Type B pancreatic cell (in vitro differentiated cells): Measurements from ENCODE around the gene PRTG. TPM values are rescaled to one million over a fixed set of nuclear protein-coding genes. Genes with fewer than 3 reads are reported as not detected.

Experiments
- DNase-seq: peaks from one replicate; pipeline ENCODE4 v3.0.0; 2021; ENCODE audit warnings: mixed read lengths; ENCODE audit not compliant: unreplicated experiment; ENCODE audit errors: extremely low spot score
- H3K27ac Mint-ChIP-seq: 2 replicates; pipeline ENCODE4 v1.8.0; 2021; ENCODE audit warnings: mild to moderate bottlenecking, mixed read lengths
- H3K27me3 Mint-ChIP-seq: 2 replicates; pipeline ENCODE4 v1.8.0; 2021; ENCODE audit warnings: mixed read lengths
- H3K36me3 Mint-ChIP-seq: 2 replicates; pipeline ENCODE4 v1.8.0; 2021; ENCODE audit warnings: mixed read lengths
- H3K4me1 Mint-ChIP-seq: one replicate; pipeline ENCODE4 v1.8.0; 2021; ENCODE audit warnings: mixed read lengths; ENCODE audit not compliant: unreplicated experiment
- H3K4me3 Mint-ChIP-seq: 2 replicates; pipeline ENCODE4 v1.8.0; 2021; ENCODE audit warnings: mild to moderate bottlenecking, mixed read lengths
- H3K9me3 Mint-ChIP-seq: 2 replicates; pipeline ENCODE4 v1.8.0; 2021; ENCODE audit warnings: mixed read lengths
- CTCF ChIP-seq: fragments of 200-600 bp; sonication (generic); conservative IDR thresholded peaks from 2 replicates; pipeline ENCODE4 v1.5.0; 2021; ENCODE audit warnings: antibody characterized with exemption, mild to moderate bottlenecking
- total RNA-seq: library from RNA; stranded (reverse); gene quantifications from 2 replicates; pipeline ENCODE4 v1.2.1, GENCODE V29; 2021; ENCODE audit warnings: low replicate concordance

The PRTG gene
- total RNA-seq, 1 donor from 2014 or later = 51.7 TPM

GRCh38 chr15:55683376-55683775 is 59.6 kb downstream of the PRTG start:
- Mint-ChIP-seq H3K27me3 (no peaks in the 10 kb centered on the region), H3K4me1 (peaks cover 23% of the 10 kb centered on the region), H3K27ac (no peak overlapping the region), H3K9me3 (no peaks in the 10 kb centered on the region), H3K4me3 (no peak overlapping the region), H3K36me3 (peaks cover 24% of the 10 kb centered on the region)
- no peak for TF ChIP-seq CTCF
- DNase-seq = no peak

- H3K9me3 Mint-ChIP-seq = no peaks in the 10 kb centered on the region
- DNase-seq = no peak
- no peak overlapping the region for H3K27ac Mint-ChIP-seq
- TF ChIP-seq CTCF = no peak
- H3K27me3 Mint-ChIP-seq = no peaks in the 10 kb centered on the region
- peaks cover 17% of the 10 kb centered on the region for H3K36me3 Mint-ChIP-seq
- peaks cover 17% of the 10 kb centered on the region for H3K4me1 Mint-ChIP-seq
- no peak overlapping the region for H3K4me3 Mint-ChIP-seq
Observed at GRCh38 chr15:55681631-55682030, 61.3 kb downstream of the PRTG start.

GRCh38 chr15:55676507-55676906 is 66.4 kb downstream of the PRTG start:
- Mint-ChIP-seq H3K4me3 (no peak overlapping the region), H3K9me3 (no peaks in the 10 kb centered on the region), H3K27ac (no peak overlapping the region), H3K4me1 (peaks cover 8% of the 10 kb centered on the region), H3K27me3 (no peaks in the 10 kb centered on the region), H3K36me3 (peaks cover 19% of the 10 kb centered on the region)
- DNase-seq = no peak
- no peak for TF ChIP-seq CTCF

GRCh38 chr15:55673287-55673686 is 69.7 kb downstream of the PRTG start:
- peaks cover 11% of the 10 kb centered on the region for H3K36me3 Mint-ChIP-seq
- TF ChIP-seq CTCF = no peak

GRCh38 chr15:55669270-55669669 is 73.7 kb downstream of the PRTG start:
- Mint-ChIP-seq H3K4me1 (peaks cover 13% of the 10 kb centered on the region), H3K36me3 (peaks cover 16% of the 10 kb centered on the region), H3K4me3 (no peak overlapping the region), H3K27ac (no peak overlapping the region), H3K27me3 (no peaks in the 10 kb centered on the region), H3K9me3 (no peaks in the 10 kb centered on the region)
- DNase-seq = no peak
- TF ChIP-seq CTCF = no peak

More at GRCh38 chr15:55673287-55673686, 69.7 kb downstream of the PRTG start:
- H3K27ac Mint-ChIP-seq = no peak overlapping the region
- H3K4me1 Mint-ChIP-seq = peaks cover 16% of the 10 kb centered on the region
- H3K27me3 Mint-ChIP-seq = no peaks in the 10 kb centered on the region
- H3K9me3 Mint-ChIP-seq = no peaks in the 10 kb centered on the region
- DNase-seq = no peak
- no peak overlapping the region for H3K4me3 Mint-ChIP-seq

GRCh38 chr15:55665605-55666227 is 77.2 kb downstream of the PRTG start:
- H3K27ac Mint-ChIP-seq = no peak overlapping the region
- H3K9me3 Mint-ChIP-seq = no peaks in the 10 kb centered on the region
- H3K27me3 Mint-ChIP-seq = no peaks in the 10 kb centered on the region
- no peak overlapping the region for H3K4me3 Mint-ChIP-seq
- peaks cover 36% of the 10 kb centered on the region for H3K4me1 Mint-ChIP-seq
- TF ChIP-seq CTCF = no peak
- peaks cover 10% of the 10 kb centered on the region for H3K36me3 Mint-ChIP-seq
- DNase-seq = no peak
